ENCODE results near the gene HECTD4. TPM values are rescaled to one million over a fixed set of nuclear protein-coding genes. Genes with fewer than 3 reads are reported as not detected.

The HECTD4 gene
- total and polyA plus RNA-seq, 2 experiments from 2014 or later = 25.7 to 36.9 TPM

DNA sequence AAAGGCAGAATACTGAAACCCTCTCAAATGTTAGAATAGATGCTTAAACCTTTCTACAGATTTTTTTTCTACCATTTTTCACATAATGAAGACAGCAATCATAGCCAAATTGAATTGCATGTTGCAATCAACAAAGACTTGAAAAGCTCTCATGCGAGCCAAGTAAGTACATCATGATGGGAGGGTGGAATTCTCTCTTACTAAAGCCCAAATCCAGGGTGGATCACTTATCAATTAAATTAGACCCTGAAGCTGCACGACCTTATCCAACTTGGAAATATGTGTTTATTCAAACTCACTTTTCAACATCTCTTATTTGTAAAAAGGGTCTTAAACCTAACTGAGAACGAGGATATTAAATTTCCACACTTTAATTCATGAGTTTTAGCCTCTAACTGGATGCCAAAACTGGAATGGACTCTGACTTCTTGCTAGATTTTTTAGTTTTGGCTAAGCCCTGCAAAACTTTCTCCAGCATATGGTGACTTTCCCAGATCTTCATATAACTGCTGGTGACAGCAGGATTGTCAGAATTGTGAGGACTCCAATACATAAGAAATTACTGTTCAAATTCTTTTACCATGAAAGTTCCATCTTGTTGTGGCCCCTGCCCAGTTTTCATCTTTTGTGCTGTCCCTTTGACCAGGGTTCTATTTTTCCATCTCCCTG lies 53.6 kb downstream of the HECTD4 start:
- Mint-ChIP-seq H3K27me3 (ENCODE audit: insufficient read depth, low read depth, poor library complexity) (no peaks in the 10 kb centered on the region), H3K9me3 (no peaks in the 10 kb centered on the region), H3K27ac (no peak overlapping the region), H3K36me3 (ENCODE audit: low read depth) (no peaks in the 10 kb centered on the region), H3K4me3 (no peak overlapping the region), H3K4me1 (no peaks in the 10 kb centered on the region)
- no peaks in the 10 kb centered on the region for H3K27me3 ChIP-seq (ENCODE audit: insufficient read depth)
- H3K27ac ChIP-seq (ENCODE audit: low read depth) = no peak overlapping the region
- peaks cover 31% of the 10 kb centered on the region for H3K79me2 ChIP-seq (replicated peaks; ENCODE audit: insufficient read depth)
- no peaks in the 10 kb centered on the region for H3K36me3 ChIP-seq (ENCODE audit: insufficient read depth)
- no peaks in the 10 kb centered on the region; the same call in 1 of the 2 replicates for H4K20me1 ChIP-seq (replicated peaks; ENCODE audit: insufficient read depth)
- no peak overlapping the region for H2AFZ ChIP-seq
- TF ChIP-seq REST (IDR thresholded peaks at IDR 0.05; ENCODE audit: unreplicated experiment) = no peak
- TF ChIP-seq ZNF462 (CRISPR knock-in tag; IDR thresholded peaks at IDR 0.05) = no peak
- no peak for TF ChIP-seq CREB1 (CRISPR knock-in tag; IDR thresholded peaks at IDR 0.05; ENCODE audit: low read depth)
- no peak for ATAC-seq
- no peak overlapping the region for H3K4me2 ChIP-seq
- H3K4me3 ChIP-seq = no peak overlapping the region
- H3F3A ChIP-seq (replicated peaks; ENCODE audit: low read depth) = no peaks in the 10 kb centered on the region
- H3K4me1 ChIP-seq (ENCODE audit: insufficient read depth) = no peaks in the 10 kb centered on the region
- no peak for DNase-seq (ENCODE audit: low spot score)
- no peaks in the 10 kb centered on the region for H3K9me2 ChIP-seq (ENCODE audit: insufficient read depth)

Measured in GM23338 (cell line).